Measurements from ENCODE around the gene PER2.

- TF ChIP-seq CTCF (IDR thresholded peaks at IDR 0.05; ENCODE audit: low read depth, low read length, poor library complexity, severe bottlenecking) (no peak), EZH2phosphoT487 (IDR thresholded peaks at IDR 0.05; ENCODE audit: borderline replicate concordance, low read length) (no peak)
These were observed 17.3 kb downstream of the PER2 start for GRCh38 chr2:238271061-238271554.
